Neutrophil (primary cell): ENCODE measurements around the gene HERC5.
"Not testable (repeated sequence)": the region's sequence is repeated elsewhere in the genome, so short reads cannot be mapped to it uniquely, and the experiment has no call there.

Experiments used
- H3K27ac ChIP-seq: fragments of 200-600 bp; sonication (generic); 2 replicates; pipeline ENCODE4 v1.5.1; 2016; ENCODE audit warnings: mild to moderate bottlenecking, moderate library complexity
- H3K27me3 ChIP-seq: fragments of 200-600 bp; sonication (generic); 2 replicates; pipeline ENCODE4 v1.6.0; 2016; ENCODE audit warnings: mild to moderate bottlenecking
- H3K36me3 ChIP-seq: fragments of 200-600 bp; sonication (generic); 2 replicates; pipeline ENCODE4 v1.5.1; 2017
- H3K4me1 ChIP-seq, 2 experiments: fragments of 200-600 bp in 1 of 2; sonication (generic) in 1 of 2; 1 replicate in 1 of 2; 2 replicates in 1 of 2; pipeline versions ENCODE4 v1.5.1 to v1.6.1; 2013 to 2016; ENCODE audit warnings: low read depth in 1 of 2, low read length in 1 of 2, mild to moderate bottlenecking in 1 of 2, moderate library complexity in 1 of 2; ENCODE audit not compliant: control insufficient read depth in 1 of 2, insufficient read depth in 1 of 2
- H3K4me3 ChIP-seq, 2 experiments: fragments of 200-600 bp in 1 of 2; sonication (generic) in 1 of 2; 1 replicate in 1 of 2; 2 replicates in 1 of 2; pipeline ENCODE4 v1.5.1; 2013 to 2016; ENCODE audit warnings: low read depth in 1 of 2, low read length in 1 of 2, mild to moderate bottlenecking in 1 of 2, moderate library complexity in 1 of 2
- H3K9me3 ChIP-seq: fragments of 200-600 bp; sonication (generic); 2 replicates; pipeline ENCODE4 v1.5.1; 2016
- CTCF ChIP-seq: fragments of 200-600 bp; sonication (generic); IDR thresholded peaks from 2 replicates; pipeline ENCODE4 v1.5.1; 2016; ENCODE audit warnings: antibody characterized with exemption

Gene HERC5

GRCh38 chr4:88539322-88540068 lies 82.6 kb downstream of the HERC5 start:
- H3K4me3 ChIP-seq, H3K27ac ChIP-seq: not testable (repeated sequence)
- peak; percentile 60 for TF ChIP-seq CTCF

DNA sequence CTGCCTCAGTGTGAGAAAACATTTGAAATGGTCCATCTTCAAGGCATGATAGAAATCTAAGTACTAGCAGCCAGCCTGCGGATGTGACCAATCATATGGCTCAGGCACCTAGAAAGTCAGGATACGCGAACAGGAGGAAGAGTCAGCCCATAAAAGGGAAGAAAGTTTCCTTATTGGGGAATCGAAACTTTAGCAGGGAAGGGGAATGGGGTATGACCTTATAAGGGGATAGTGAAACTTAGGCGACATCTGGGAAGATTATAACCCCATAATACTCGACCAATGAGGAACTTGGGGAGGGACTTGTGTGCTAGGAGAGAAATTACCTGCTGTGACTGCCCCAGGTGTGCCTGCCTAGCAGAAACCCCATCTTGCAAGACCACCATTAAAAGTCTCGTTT lies 92.9 kb downstream of the HERC5 start:
- Histone ChIP-seq H3K36me3 (no peaks in the 10 kb centered on the region), H3K27ac (no peak overlapping the region), H3K27me3 (no peaks in the 10 kb centered on the region), H3K4me3 (no peak overlapping the region), H3K4me1 (no peaks in the 10 kb centered on the region), H3K9me3 (no peaks in the 10 kb centered on the region)
- no peak for TF ChIP-seq CTCF

More at GRCh38 chr4:88539322-88540068, 82.6 kb downstream of the HERC5 start:
- H3K36me3 ChIP-seq, H3K4me1 ChIP-seq, H3K9me3 ChIP-seq, H3K27me3 ChIP-seq: not testable (repeated sequence)
